Heart right ventricle (tissue), 16 donors: ENCODE data around the gene ELFN1. TPM values are rescaled to one million over a fixed set of nuclear protein-coding genes. Genes with fewer than 3 reads are reported as not detected.

ENCODE experiments used
- ATAC-seq, 8 donors: fragments of 200-7000 bp; cut with Tn5 transposase; one replicate each; pipeline ENCODE4 v1.9.1; 2020; ENCODE audit warnings: mild to moderate bottlenecking in 8 of 8, moderate library complexity in 8 of 8, moderate number of reproducible peaks in 1 of 8
- DNase-seq, 2 donors: peaks; one replicate each; pipeline ENCODE4 v3.0.0-alpha.2; 2020
- H3K27ac ChIP-seq, 10 donors: fragments of 200-600 bp; sonication (generic) in 2 of 10; one replicate each; pipeline versions ENCODE4 v1.5.0 to v1.8.0; 2020 to 2022; ENCODE audit warnings: mild to moderate bottlenecking in 3 of 10
- H3K27me3 ChIP-seq, 7 donors: fragments of 200-600 bp; one replicate each; pipeline ENCODE4 v1.8.0; 2021 to 2022; ENCODE audit warnings: mild to moderate bottlenecking in 2 of 7
- H3K36me3 ChIP-seq, 9 donors: fragments of 200-600 bp; sonication (generic) in 1 of 9; one replicate each; pipeline versions ENCODE4 v1.5.0 to v1.8.0; 2020 to 2022; ENCODE audit warnings: mild to moderate bottlenecking in 2 of 9
- H3K4me1 ChIP-seq, 9 donors: fragments of 200-600 bp; sonication (generic) in 1 of 9; one replicate each; pipeline versions ENCODE4 v1.5.0 to v1.8.0; 2020 to 2022; ENCODE audit warnings: mild to moderate bottlenecking in 4 of 9
- H3K4me3 ChIP-seq, 10 donors: fragments of 200-600 bp; sonication (generic) in 2 of 10; one replicate each; pipeline versions ENCODE4 v1.5.0 to v1.8.0; 2020 to 2022; ENCODE audit warnings: mild to moderate bottlenecking in 7 of 10, moderate library complexity in 2 of 10
- H3K9me3 ChIP-seq, 11 donors: fragments of 200-600 bp in 10 of 11; sonication (generic) in 2 of 11; one replicate each; pipeline versions ENCODE4 v1.5.0 to v1.8.0; 2013 to 2022; ENCODE audit warnings: mild to moderate bottlenecking in 2 of 11, control low read depth in 1 of 11, moderate library complexity in 1 of 11
- CTCF ChIP-seq, 9 donors: fragments of 200-600 bp; sonication (generic) in 2 of 9; IDR thresholded peaks; one replicate each; pipeline versions ENCODE4 v1.5.0 to v1.8.0; 2021 to 2022; ENCODE audit warnings: antibody characterized with exemption in 9 of 9, mild to moderate bottlenecking in 5 of 9, moderate library complexity in 1 of 9
- WGBS, 2 donors: extraction: QIAGEN DNeasy Blood & Tissue Kit; methylation state at CpG; one replicate each; pipeline ENCODE4 v1.1.7; 2013; ENCODE audit warnings: inconsistent platforms in 1 of 2; 5-methylcytosine and 5-hydroxymethylcytosine counted together
- intact Hi-C, 10 donors: fragments of 100-400 bp; cut with DNase I; formaldehyde crosslinking; loops; one replicate each; pipeline versions ENCODE4 v1.11.1 to v1.14.2; 2022
- polyA plus RNA-seq, 2 donors: library from polyadenylated mRNA; stranded (reverse); fragments of 200-250 nt; gene quantifications; one replicate each; pipeline ENCODE4 v1.2.3, GENCODE V29; 2013
- total RNA-seq, 10 donors: library from RNA; stranded (reverse); fragmentation: NEBNext Ultra II Directional in 3 of 10; extraction: Animal tissue kit (Norgen Biotek cat#: 25700) in 3 of 10; gene quantifications; one replicate each; pipeline versions ENCODE4 v1.2.1 to v1.2.4, GENCODE V29; 2021 to 2023
- donor health status: Arrhythmogenic right ventricular cardiomyopathy.
- donor health status: ischemic (EF 13 %, LVEDD 7.1; RV severe dilation, severe dysfunction).
- donor health status: healthy with polysubstance abuse.
- donor health status: DM: no; HTN: yes; CAD: no.
- donor health status: DM: no; HTN: no; CAD: no.
- donor health status: ischemic (EF 25% LVEDD 6.9; RV normal size, moderate dysfunction).
- donor health status: ischemic (EF 25% LVEDD 5.7; RV mildly dilated, moderate dysfunction).
- donor health status: healthy.
- donor health status: DM: yes; HTN: yes; CAD: no.
- donor health status: Ischemic cardiomyopathy.
- donor health status: ischemic (EF 35%, LVEDD 5.7; RV mildly dilated, moderate dysfunction).
- donor health status: nonischemic (EF 11% LVEDD 7.7; RV severe dilation, severe dysfunction).
- donor health status: DM: yes; HTN: yes; CAD: no.
- donor health status: PGD.
- donor health status: ischemic (EF 29% LVEDD 5.4; RV normal size, mild dysfunction).
- donor health status: nonischemic (EF 23%, LVEDD 6.1; RV moderate dilation, normal function).

ELFN1 gene
- total and polyA plus RNA-seq, 12 donors: 3.0 to 9.5 (median 6.0) TPM

DNA sequence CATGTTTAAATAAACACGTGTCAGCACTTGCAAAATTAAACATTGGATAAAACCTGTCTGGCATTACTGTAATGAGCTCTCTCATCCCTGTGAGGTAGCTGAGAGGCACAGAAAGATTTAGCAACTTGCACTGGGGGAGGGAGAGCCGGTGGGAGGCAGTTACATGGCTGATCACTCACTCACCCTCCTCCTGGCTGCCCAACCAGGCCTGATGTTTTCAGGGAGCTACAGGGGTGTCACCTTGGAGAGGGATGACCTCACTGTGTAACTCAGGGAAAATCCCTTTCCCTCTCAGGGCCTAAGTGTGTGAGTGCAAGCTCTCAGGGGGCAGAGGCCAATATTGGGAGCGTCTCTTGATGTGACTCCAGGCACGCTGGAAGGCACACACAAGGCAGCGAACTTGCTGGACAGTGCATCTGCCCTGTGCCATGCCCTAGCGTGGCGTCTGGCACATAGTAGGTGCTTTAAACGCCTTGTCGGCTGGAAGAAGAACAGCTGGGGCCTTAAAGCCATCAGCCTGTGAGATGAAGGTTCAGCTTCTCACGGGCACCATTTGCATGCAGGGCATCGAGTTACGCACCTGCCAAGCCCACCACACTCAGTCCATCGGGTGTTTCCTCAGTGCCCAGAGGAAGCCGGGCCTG, 51.1 kb downstream of the ELFN1 start:
- no peaks in the 10 kb centered on the region for H3K27me3 ChIP-seq
- H3K4me1 ChIP-seq: peaks cover 0 to 44% (median 20%) of the 10 kb centered on the region in 9 donors
- DNase-seq: no peak
- H3K36me3 ChIP-seq: no peaks in the 10 kb centered on the region
- intact Hi-C loops: no loop called here
- 80 to 81% methylated on average over 14 of the region's 14 CpGs for WGBS, 2 donors
- peaks cover 0 to 3% (median 0%) of the 10 kb centered on the region in 11 donors for H3K9me3 ChIP-seq
- H3K4me3 ChIP-seq: no peak overlapping the region
- peak overlapping the region in 3 of 10 donors; percentile 4 to 36 (median 19) for H3K27ac ChIP-seq
- no peak for TF ChIP-seq CTCF (IDR thresholded peaks at IDR 0.05)
- ATAC-seq: peak in 2 of 8 donors; percentile 22 to 24

DNA sequence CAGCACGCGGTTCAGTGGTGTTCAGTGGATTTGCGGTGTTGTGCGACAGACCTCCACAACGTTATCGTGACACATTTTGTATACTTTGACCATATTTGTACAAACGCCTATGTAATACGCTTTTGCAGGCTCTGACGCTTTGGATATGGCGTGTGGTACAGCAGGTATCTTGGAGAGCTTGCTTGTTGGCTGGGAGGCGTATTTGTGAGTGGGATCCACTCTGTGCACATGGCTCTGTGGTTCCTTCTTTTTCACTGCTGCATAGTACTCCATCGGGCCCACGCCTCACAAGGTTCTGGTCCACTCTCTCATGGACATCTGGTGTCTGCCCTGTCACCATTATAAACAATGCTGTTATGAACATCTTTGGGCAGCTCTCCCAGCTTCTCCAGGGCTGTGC, 53.2 kb downstream of the ELFN1 start:
- Histone ChIP-seq H3K9me3 (peaks cover 0 to 3% (median 0%) of the 10 kb centered on the region in 11 donors), H3K27ac (no peak overlapping the region), H3K4me3 (no peak overlapping the region), H3K27me3 (no peaks in the 10 kb centered on the region), H3K36me3 (no peaks in the 10 kb centered on the region), H3K4me1 (peaks cover 0 to 41% (median 19%) of the 10 kb centered on the region in 9 donors)
- ATAC-seq: no peak
- TF ChIP-seq CTCF (IDR thresholded peaks at IDR 0.05): no peak
- intact Hi-C loops: no loop called here
- no peak for DNase-seq
- WGBS, 2 donors: 96 to 97% methylated on average over 13 of the region's 13 CpGs

DNA sequence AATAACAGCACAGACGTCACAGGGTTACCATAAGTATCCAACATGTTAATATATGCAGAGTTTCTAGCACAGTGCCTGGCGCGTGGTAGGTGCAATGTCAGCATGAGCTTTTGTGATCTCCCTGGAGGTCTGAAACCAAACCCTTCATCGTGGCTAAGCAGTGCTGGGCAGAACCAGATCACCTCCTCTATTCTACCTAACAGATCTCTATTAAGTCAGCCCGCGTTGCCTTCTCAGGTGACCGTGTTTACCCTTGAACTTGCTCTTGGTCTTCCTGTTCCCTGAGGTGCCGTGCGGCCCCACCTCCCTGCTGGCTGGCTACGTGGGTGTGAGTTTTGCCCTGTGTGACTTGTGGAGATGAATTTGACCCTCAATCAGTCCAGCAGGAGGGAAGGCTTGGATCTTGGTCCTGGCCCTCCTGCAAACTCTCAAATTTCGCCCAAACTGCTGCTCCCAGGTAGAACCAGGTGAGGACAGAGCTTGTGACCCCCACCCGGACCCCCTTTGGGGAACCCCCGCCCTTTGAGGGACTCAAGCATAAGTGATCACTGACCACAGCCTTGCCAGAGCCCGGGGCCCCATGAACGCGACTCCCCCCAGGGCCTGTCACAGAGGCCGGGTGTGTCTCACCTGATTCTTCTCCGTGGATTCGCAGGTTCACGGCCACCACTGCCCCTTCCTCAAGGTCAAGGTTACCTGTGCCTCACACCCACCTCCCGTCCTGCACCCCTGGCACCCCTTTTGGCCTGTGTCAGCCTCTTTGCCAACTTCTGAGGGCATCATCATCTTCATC, 54.2 kb downstream of the ELFN1 start:
- H3K9me3 ChIP-seq: peaks cover 0 to 13% (median 5%) of the 10 kb centered on the region in 11 donors
- DNase-seq: no peak
- peaks cover 0 to 4% (median 0%) of the 10 kb centered on the region in 9 donors for H3K36me3 ChIP-seq
- WGBS, 2 donors: 90 to 92% methylated on average over 21 of the region's 21 CpGs
- intact Hi-C loops: no loop called here
- peak overlapping the region in 4 of 10 donors; percentile 53 to 74 (median 68) for H3K27ac ChIP-seq
- ATAC-seq: no peak
- H3K4me1 ChIP-seq: peaks cover 0 to 40% (median 19%) of the 10 kb centered on the region in 9 donors
- no peak overlapping the region for H3K4me3 ChIP-seq
- H3K27me3 ChIP-seq: no peaks in the 10 kb centered on the region
- no peak for TF ChIP-seq CTCF (IDR thresholded peaks at IDR 0.05)

- Histone ChIP-seq H3K4me3 (peak overlapping the region in 1 of 10 donors; percentile 5), H3K27ac (peak overlapping the region in 7 of 10 donors; percentile 66 to 87 (median 74)), H3K4me1 (peaks cover 0 to 32% (median 15%) of the 10 kb centered on the region in 9 donors), H3K9me3 (peaks cover 0 to 23% (median 14%) of the 10 kb centered on the region in 11 donors), H3K36me3 (peaks cover 0 to 4% (median 0%) of the 10 kb centered on the region in 9 donors), H3K27me3 (no peaks in the 10 kb centered on the region)
- DNase-seq: peak; percentile 76 to 88
- intact Hi-C loops: no loop called here
- no peak for TF ChIP-seq CTCF (IDR thresholded peaks at IDR 0.05)
- 24 to 39% methylated on average over 21 to 22 of the region's 22 CpGs for WGBS, 2 donors
- ATAC-seq: peak; percentile 79 to 95 (median 90)
These were observed 55.2 kb downstream of the ELFN1 start for GRCh38 chr7:1725199-1725690.
